Activated CD8-positive, alpha-beta T cell treated with anti-CD3 and anti-CD28 coated beads for 36 hours (primary cell): ENCODE results near the gene FMNL2. TPM values are rescaled to one million over a fixed set of nuclear protein-coding genes. Genes with fewer than 3 reads are reported as not detected.

Experiments used
- ATAC-seq: fragments of 200-7000 bp; cut with Tn5 transposase; one replicate; pipeline ENCODE4 v1.10.0; 2021; ENCODE audit warnings: mild to moderate bottlenecking, moderate library complexity
- CTCF ChIA-PET: fragments of 350-600 bp; sonication (Branson Sonifier 250); formaldehyde crosslinking; loops from one replicate; lab custom pipeline; 2021; ENCODE audit warnings: antibody characterized with exemption; lab: Charles Lee
- POLR2A ChIA-PET: fragments of 350-600 bp; sonication (Branson Sonifier 250); formaldehyde crosslinking; loops from one replicate; lab custom pipeline; 2021; ENCODE audit warnings: antibody characterized with exemption; lab: Charles Lee
- DNase-seq: peaks from one replicate; pipeline ENCODE4 v3.0.0-alpha.2; 2020
- H3K27ac Mint-ChIP-seq: one replicate; pipeline ENCODE4 v1.8.0; 2021; ENCODE audit warnings: mild to moderate bottlenecking, mixed read lengths
- H3K27me3 Mint-ChIP-seq: one replicate; pipeline ENCODE4 v1.8.0; 2021; ENCODE audit warnings: mixed read lengths
- H3K36me3 Mint-ChIP-seq: one replicate; pipeline ENCODE4 v1.8.0; 2021; ENCODE audit warnings: low read depth, mixed read lengths
- H3K4me1 Mint-ChIP-seq: one replicate; pipeline ENCODE4 v1.8.0; 2021; ENCODE audit warnings: low read depth, mixed read lengths
- H3K4me3 Mint-ChIP-seq: one replicate; pipeline ENCODE4 v1.8.0; 2021; ENCODE audit warnings: mild to moderate bottlenecking, moderate library complexity, mixed read lengths
- H3K9me3 Mint-ChIP-seq: one replicate; pipeline ENCODE4 v1.8.0; 2021; ENCODE audit warnings: mixed read lengths
- CTCF ChIP-seq: fragments of 200-600 bp; IDR thresholded peaks from one replicate; pipeline ENCODE4 v1.8.0; 2022; ENCODE audit warnings: antibody characterized with exemption, mild to moderate bottlenecking
- intact Hi-C: fragments of 100-400 bp; cut with micrococcal nuclease; formaldehyde crosslinking; loops from one replicate; pipeline ENCODE4 v1.10.0; 2022
- total RNA-seq, 2 experiments: library from RNA; stranded (reverse); gene quantifications; one replicate each; pipeline ENCODE4 v1.2.3, GENCODE V29; 2021

Gene FMNL2
- total RNA-seq, 2 experiments from 2014 or later: 1.1 TPM

GRCh38 chr2:152415231-152415642 is 80.3 kb downstream of the FMNL2 start:
- intact Hi-C loops: no loop called here
- POLR2A ChIA-PET: interaction anchor here (0.6 kb wide), 1 partner anchor 1080 kb away, joined by 3 read pairs; no protein-coding TSS in a partner anchor
- H3K27ac Mint-ChIP-seq: peak overlapping the region; percentile 9
- ATAC-seq: peak; percentile 96
- H3K36me3 Mint-ChIP-seq: no peaks in the 10 kb centered on the region
- CTCF ChIA-PET: interaction anchor here (0.8 kb wide), 1 partner anchor 221 kb away, joined by 3 read pairs; no protein-coding TSS in a partner anchor
- peaks cover 18% of the 10 kb centered on the region for H3K27me3 Mint-ChIP-seq
- peak; percentile 26 for DNase-seq
- H3K4me3 Mint-ChIP-seq: no peak overlapping the region
- no peak for TF ChIP-seq CTCF
- no peaks in the 10 kb centered on the region for H3K9me3 Mint-ChIP-seq
- peaks cover 5% of the 10 kb centered on the region for H3K4me1 Mint-ChIP-seq

GRCh38 chr2:152415796-152416195 is 80.8 kb downstream of the FMNL2 start:
- no peak for ATAC-seq
- ChIA-PET POLR2A (no interaction called here), CTCF (interaction anchor here (0.8 kb wide), 1 partner anchor 220 kb away, joined by 3 read pairs; no protein-coding TSS in a partner anchor)
- Mint-ChIP-seq H3K9me3 (no peaks in the 10 kb centered on the region), H3K4me3 (no peak overlapping the region), H3K27ac (no peak overlapping the region), H3K4me1 (peaks cover 5% of the 10 kb centered on the region), H3K27me3 (peaks cover 20% of the 10 kb centered on the region), H3K36me3 (no peaks in the 10 kb centered on the region)
- TF ChIP-seq CTCF: no peak
- intact Hi-C loops: no loop called here
- no peak for DNase-seq

GRCh38 chr2:152418688-152419087 is 83.7 kb downstream of the FMNL2 start:
- Mint-ChIP-seq H3K27ac (no peak overlapping the region), H3K4me3 (no peak overlapping the region), H3K36me3 (no peaks in the 10 kb centered on the region), H3K9me3 (no peaks in the 10 kb centered on the region), H3K27me3 (peaks cover 15% of the 10 kb centered on the region), H3K4me1 (peaks cover 5% of the 10 kb centered on the region)
- TF ChIP-seq CTCF: no peak
- DNase-seq (no peak), ATAC-seq (no peak)
- ChIA-PET CTCF (no interaction called here), POLR2A (no interaction called here)
- intact Hi-C loops: no loop called here

GRCh38 chr2:152419944-152420343 is 85.0 kb downstream of the FMNL2 start:
- H3K4me1 Mint-ChIP-seq: peaks cover 5% of the 10 kb centered on the region
- ChIA-PET CTCF (no interaction called here), POLR2A (no interaction called here)
- DNase-seq: no peak
- no peak overlapping the region for H3K4me3 Mint-ChIP-seq
- H3K36me3 Mint-ChIP-seq: no peaks in the 10 kb centered on the region
- peaks cover 11% of the 10 kb centered on the region for H3K27me3 Mint-ChIP-seq
- no peaks in the 10 kb centered on the region for H3K9me3 Mint-ChIP-seq
- no peak for TF ChIP-seq CTCF
- H3K27ac Mint-ChIP-seq: no peak overlapping the region
- intact Hi-C loops: no loop called here
- ATAC-seq: no peak

- intact Hi-C loops: no loop called here
- no peak for TF ChIP-seq CTCF
These were observed 85.4 kb downstream of the FMNL2 start for GRCh38 chr2:152420363-152420762.

More at GRCh38 chr2:152420363-152420762, 85.4 kb downstream of the FMNL2 start:
- ChIA-PET CTCF (no interaction called here), POLR2A (no interaction called here)
- peaks cover 11% of the 10 kb centered on the region for H3K27me3 Mint-ChIP-seq
- no peaks in the 10 kb centered on the region for H3K36me3 Mint-ChIP-seq
- H3K27ac Mint-ChIP-seq: no peak overlapping the region
- no peak for ATAC-seq
- H3K4me3 Mint-ChIP-seq: no peak overlapping the region
- H3K4me1 Mint-ChIP-seq: peaks cover 3% of the 10 kb centered on the region
- H3K9me3 Mint-ChIP-seq: no peaks in the 10 kb centered on the region
- no peak for DNase-seq
